Measurements from ENCODE around the gene AKNA. TPM values are rescaled to one million over a fixed set of nuclear protein-coding genes. Genes with fewer than 3 reads are reported as not detected.

AKNA gene
- total RNA-seq (2022; extraction: Qiagen RNA extraction): 6.8 to 7.7 TPM (median 7.2 TPM) in 5 replicates

GRCh38 chr9:114387680-114388356 is at the start of gene AKNA:
Gene AKNA (minus strand): TSS chr9:114387982. CDS start chr9:114381333, 6,649 bp downstream.

GRCh38 chr9:114329625-114330022 is 58.2 kb downstream of the AKNA start, which contains the start of gene ORM2:
Gene ORM2 (plus strand): TSS chr9:114329869. CDS start chr9:114329905, 36 bp downstream.

GRCh38 chr9:114322831-114323531 is 64.8 kb downstream of the AKNA start, which contains the start of gene ORM1:
Gene ORM1 (plus strand): TSS chr9:114323098. CDS start chr9:114323134, 36 bp downstream.

Other genes with a start within 250 kb of the AKNA start
- gene COL27A1, start 232.4 kb downstream of the AKNA start, total RNA-seq (2022; extraction: Qiagen RNA extraction): 7.5 to 10.7 TPM (median 8.2 TPM) in 5 replicates
- gene ORM1, start 64.9 kb downstream of the AKNA start, total RNA-seq (2022; extraction: Qiagen RNA extraction): not detected in 5 replicates
- not detected in 5 replicates for gene ORM2, start 58.1 kb downstream of the AKNA start, total RNA-seq (2022; extraction: Qiagen RNA extraction)
- 5.6 to 7.9 TPM (median 7.8 TPM) in 5 replicates for gene WHRN, start 117.5 kb upstream of the AKNA start, total RNA-seq (2022; extraction: Qiagen RNA extraction)
- 108 to 141 TPM (median 115 TPM) in 5 replicates for gene ATP6V1G1, start 199.8 kb upstream of the AKNA start, total RNA-seq (2022; extraction: Qiagen RNA extraction)
- gene TMEM268, start 223.3 kb upstream of the AKNA start, total RNA-seq (2022; extraction: Qiagen RNA extraction): 10.7 to 12.3 TPM (median 11.6 TPM) in 5 replicates

Data from A549 treated with AZD2906 at 1 μM for 4 hours (cell line).